ENCODE data around the gene ESPNL. TPM values are rescaled to one million over a fixed set of nuclear protein-coding genes. Genes with fewer than 3 reads are reported as not detected.

The ESPNL gene
- total RNA-seq, 1 experiment from 2014 or later, result 1.1 TPM

GRCh38 chr2:238139196-238140039 is 39.3 kb downstream of the ESPNL start:
- ChIA-PET CTCF (interaction anchor here (0.6 to 4.3 kb wide), 28 partner anchors 8 to 961 kb away, joined by 3 to 41 read pairs (median 4); partner anchors contain the start of genes ERFE and ESPNL), POLR2A (interaction anchor here (0.7 to 1.3 kb wide), 2 partner anchors 41 to 276 kb away, joined by 3 read pairs; no protein-coding TSS in a partner anchor)
- ATAC-seq, result peak; percentile 64
- Mint-ChIP-seq H3K9me3 (no peaks in the 10 kb centered on the region), H3K36me3 (no peaks in the 10 kb centered on the region), H3K4me1 (no peaks in the 10 kb centered on the region), H3K27me3 (ENCODE audit: low read depth) (no peaks in the 10 kb centered on the region), H3K4me3 (no peak overlapping the region), H3K27ac (no peak overlapping the region)
- TF ChIP-seq CDX4 (CRISPR knock-in tag; IDR thresholded peaks at IDR 0.05; ENCODE audit: borderline replicate concordance) (no peak), E2F5 (CRISPR knock-in tag; IDR thresholded peaks at IDR 0.05) (0 out of 2 replicates have a peak, but pooled peaks have one; percentile 30), ATF2 (CRISPR knock-in tag; IDR thresholded peaks at IDR 0.05; ENCODE audit: borderline replicate concordance, low read depth) (no peak), ZSCAN18 (CRISPR knock-in tag; IDR thresholded peaks at IDR 0.05) (no peak), ZNF281 (CRISPR knock-in tag; IDR thresholded peaks at IDR 0.05) (no peak), RELA (CRISPR knock-in tag; IDR thresholded peaks at IDR 0.05; ENCODE audit: borderline replicate concordance) (peak; percentile 17; the same call in 1 of the 2 replicates), ESRRA (CRISPR knock-in tag; IDR thresholded peaks at IDR 0.05; ENCODE audit: borderline replicate concordance) (no peak), ZNF423 (CRISPR knock-in tag; IDR thresholded peaks at IDR 0.05) (peak; percentile 30; the same call in 1 of the 2 replicates), CTCF (IDR thresholded peaks at IDR 0.05) (peak; percentile 97), CREM (CRISPR knock-in tag; IDR thresholded peaks at IDR 0.05) (no peak)
- DNase-seq (ENCODE audit: low spot score), result peak; percentile 64

- DNase-seq (ENCODE audit: low spot score) (no peak), ATAC-seq (no peak)
- Mint-ChIP-seq H3K4me1 (no peaks in the 10 kb centered on the region), H3K4me3 (no peak overlapping the region), H3K9me3 (no peaks in the 10 kb centered on the region), H3K27ac (no peak overlapping the region), H3K36me3 (no peaks in the 10 kb centered on the region), H3K27me3 (ENCODE audit: low read depth) (no peaks in the 10 kb centered on the region)
- CTCF ChIA-PET, result interaction anchor here (1.0 to 4.3 kb wide), 17 partner anchors 8 to 960 kb away, joined by 3 to 41 read pairs (median 6); partner anchors contain the start of gene ESPNL
- POLR2A ChIA-PET, result interaction anchor here (1.3 kb wide), 1 partner anchor 42 kb away, joined by 3 read pairs; no protein-coding TSS in a partner anchor
- no peak for TF ChIP-seq E2F1 (CRISPR knock-in tag; IDR thresholded peaks at IDR 0.05)
- no peak for TF ChIP-seq TCF7 (CRISPR knock-in tag; IDR thresholded peaks at IDR 0.05; ENCODE audit: low read depth)
- TF ChIP-seq ZNF317 (CRISPR knock-in tag; IDR thresholded peaks at IDR 0.05; ENCODE audit: borderline replicate concordance, low read depth), result no peak
- no peak for TF ChIP-seq ZBTB21 (CRISPR knock-in tag; IDR thresholded peaks at IDR 0.05; ENCODE audit: borderline replicate concordance)
- no peak for TF ChIP-seq ZNF263 (CRISPR knock-in tag; IDR thresholded peaks at IDR 0.05; ENCODE audit: low read depth)
- TF ChIP-seq ZNF396 (CRISPR knock-in tag; IDR thresholded peaks at IDR 0.05; ENCODE audit: borderline replicate concordance), result no peak
- TF ChIP-seq MXD4 (CRISPR knock-in tag; IDR thresholded peaks at IDR 0.05; ENCODE audit: borderline replicate concordance), result no peak
- TF ChIP-seq ZBTB43 (CRISPR knock-in tag; IDR thresholded peaks at IDR 0.05), result no peak
- no peak for TF ChIP-seq MYBL2 (CRISPR knock-in tag; IDR thresholded peaks at IDR 0.05)
- no peak for TF ChIP-seq JAZF1 (CRISPR knock-in tag; IDR thresholded peaks at IDR 0.05)
- TF ChIP-seq NFATC4 (CRISPR knock-in tag; IDR thresholded peaks at IDR 0.05), result no peak
- TF ChIP-seq ZNF671 (CRISPR knock-in tag; IDR thresholded peaks at IDR 0.05), result no peak
Measured at GRCh38 chr2:238140040-238140439, 39.9 kb downstream of the ESPNL start.

Measured in WTC11 (cell line).